Measurements from ENCODE around the gene KLK5.

- TF ChIP-seq CTCF (IDR thresholded peaks at IDR 0.05), result no peak
- TF ChIP-seq POLR2A (IDR thresholded peaks at IDR 0.05), result no peak
- no peak for TF ChIP-seq POLR2AphosphoS5 (IDR thresholded peaks at IDR 0.05)
Observed at GRCh38 chr19:50968716-50969412, 16.0 kb upstream of the KLK5 start.
